GM12878 (cell line): ENCODE data around the gene SPAST. TPM values are rescaled to one million over a fixed set of nuclear protein-coding genes. Genes with fewer than 3 reads are reported as not detected.
"Not testable (repeated sequence)": the region's sequence is repeated elsewhere in the genome, so short reads cannot be mapped to it uniquely, and the experiment has no call there.

Experiments
- ATAC-seq: fragments of 200-7000 bp; cut with Tn5 transposase; 3 replicates; pipeline ENCODE4 v1.9.1; 2020; ENCODE audit warnings: mild to moderate bottlenecking, moderate library complexity
- BruUV-seq: library from RNA; stranded (reverse); fragments of 400-500 nt; replicated peaks from 2 replicates; lab custom pipeline; 2021; lab: Mats Ljungman, UMichigan
- CTCF ChIA-PET: fragments of 300-600 bp; sonication (Branson Sonifier 250); formaldehyde crosslinking; extraction: SDS; loops from one replicate; lab custom pipeline; 2021; ENCODE audit warnings: inconsistent platforms; lab: Yijun Ruan, JAX
- POLR2A ChIA-PET: fragments of 350-600 bp; formaldehyde crosslinking; extraction: SDS; loops from one replicate; lab custom pipeline; 2021; ENCODE audit warnings: inconsistent platforms; lab: Charles Lee
- RAD21 ChIA-PET: fragments of 300-600 bp; sonication (Branson Sonifier 250); formaldehyde crosslinking; loops from one replicate; lab custom pipeline; 2023; ENCODE audit warnings: antibody characterized with exemption; ENCODE audit not compliant: unreplicated experiment; lab: Charles Lee
- SMC1A ChIA-PET: fragments of 300-600 bp; sonication (Branson Sonifier 250); formaldehyde crosslinking; loops from one replicate; lab custom pipeline; 2023; ENCODE audit not compliant: unreplicated experiment, uncharacterized antibody; lab: Charles Lee
- DNase-seq: peaks from one replicate; pipeline ENCODE4 v3.0.0-alpha.2; 2011; ENCODE audit warnings: low read depth, low spot score
- FAIRE-seq: peaks from 3 replicates; lab custom pipeline; 2011; peaks lifted over from hg19 to GRCh38; lab: Jason Lieb, UNC
- H2AFZ ChIP-seq: 2 replicates; pipeline ENCODE4 v1.6.0; 2011; ENCODE audit warnings: low read depth, low read length, control low read depth; ENCODE audit not compliant: control insufficient read depth
- H3K27ac ChIP-seq: 2 replicates; pipeline ENCODE4 v1.5.1; 2011; ENCODE audit warnings: control low read depth; ENCODE audit not compliant: control insufficient read depth, insufficient read depth
- H3K27me3 ChIP-seq, 2 experiments: replicated peaks in 1 of 2; 2 replicates each; pipeline versions ENCODE4 v1.6.0 to v1.6.1; 2011; ENCODE audit warnings: low read length in 1 of 2; ENCODE audit not compliant: control insufficient read depth in 2 of 2, insufficient read depth in 2 of 2
- H3K36me3 ChIP-seq, 2 experiments: 2 replicates each; pipeline ENCODE4 v1.5.1; 2011; ENCODE audit warnings: low read length in 1 of 2; ENCODE audit not compliant: control insufficient read depth in 2 of 2, insufficient read depth in 2 of 2
- H3K4me1 ChIP-seq: 2 replicates; pipeline ENCODE4 v1.6.1; 2011; ENCODE audit warnings: mild to moderate bottlenecking, low read length, moderate library complexity, mixed read lengths; ENCODE audit not compliant: control insufficient read depth, insufficient read depth
- H3K4me2 ChIP-seq: 2 replicates; pipeline ENCODE4 v1.6.0; 2011; ENCODE audit warnings: control low read depth; ENCODE audit not compliant: control insufficient read depth, insufficient read depth
- H3K4me3 ChIP-seq: fragments of 200-600 bp; sonication (generic); 2 replicates; pipeline ENCODE4 v1.5.1; 2016
- H3K79me2 ChIP-seq: 2 replicates; pipeline ENCODE4 v1.6.0; 2011; ENCODE audit warnings: low read length; ENCODE audit not compliant: control insufficient read depth, insufficient read depth
- H3K9ac ChIP-seq: 2 replicates; pipeline ENCODE4 v1.8.0; 2011; ENCODE audit warnings: low read length, control low read depth, mixed read lengths; ENCODE audit not compliant: control insufficient read depth, insufficient read depth
- H3K9me3 ChIP-seq: replicated peaks from 3 replicates; pipeline ENCODE4 v1.5.1; 2011; ENCODE audit warnings: mild to moderate bottlenecking, low read length; ENCODE audit not compliant: control insufficient read depth, insufficient read depth
- H4K20me1 ChIP-seq: 2 replicates; pipeline ENCODE4 v1.6.0; 2011; ENCODE audit not compliant: control insufficient read depth, insufficient read depth
- BACH1 ChIP-seq: fragments of 450-650 bp; IDR thresholded peaks from 2 replicates; pipeline ENCODE4 v1.6.1; 2017; ENCODE audit warnings: mild to moderate bottlenecking, borderline replicate concordance
- BCL3 ChIP-seq: IDR thresholded peaks from 2 replicates; pipeline ENCODE4 v1.6.1; 2011; ENCODE audit warnings: borderline replicate concordance, low read depth, mild to moderate bottlenecking, moderate library complexity, low read length; ENCODE audit not compliant: insufficient read depth, poor library complexity, severe bottlenecking
- CTCF ChIP-seq, 3 experiments: IDR thresholded peaks in 2 of 3; conservative IDR thresholded peaks in 1 of 3; 2 replicates each; pipeline ENCODE4 v1.5.1; 2011; ENCODE audit warnings: low read depth in 3 of 3, low read length in 3 of 3, mild to moderate bottlenecking in 3 of 3, control low read depth in 2 of 3, moderate library complexity in 2 of 3, inconsistent platforms in 1 of 3, mixed read lengths in 1 of 3; ENCODE audit not compliant: control insufficient read depth in 2 of 3, insufficient read depth in 1 of 3; ENCODE audit errors: extremely low read depth in 1 of 3
- FOXM1 ChIP-seq: IDR thresholded peaks from 2 replicates; pipeline ENCODE4 v1.6.1; 2012; ENCODE audit warnings: low read depth, mild to moderate bottlenecking, inconsistent platforms, low read length, moderate library complexity
- GABPA ChIP-seq: IDR thresholded peaks from 2 replicates; pipeline ENCODE4 v1.6.1; 2014; ENCODE audit warnings: antibody characterized with exemption, low read depth, mild to moderate bottlenecking, inconsistent platforms
- LARP7 ChIP-seq: fragments of 450-650 bp; IDR thresholded peaks from 2 replicates; pipeline ENCODE4 v1.6.1; 2017; ENCODE audit warnings: mild to moderate bottlenecking
- NR2C2 ChIP-seq: IDR thresholded peaks from 2 replicates; pipeline ENCODE4 v1.6.1; 2011; ENCODE audit warnings: borderline replicate concordance, low read depth; ENCODE audit not compliant: control insufficient read depth, insufficient read length
- WGBS: methylation state at CpG from one replicate; pipeline ENCODE4 v1.1.6; 2016; ENCODE audit warnings: low lambda C conversion rate; ENCODE audit not compliant: insufficient replicate concordance, insufficient coverage; ENCODE audit errors: missing lambda C conversion rate; 5-methylcytosine and 5-hydroxymethylcytosine counted together
- in situ Hi-C: fragments of 300-500 bp; cut with MboI; formaldehyde crosslinking; loops from 9 replicates; pipeline ENCODE4 v1.14.3; 2018; ENCODE audit warnings: mixed read lengths
- intact Hi-C: fragments of 100-400 bp; cut with micrococcal nuclease; formaldehyde crosslinking; loops from one replicate; pipeline ENCODE4 v1.14.2; 2022; ENCODE audit not compliant: unreplicated experiment
- polyA plus RNA-seq, 11 experiments: library from polyadenylated mRNA; depleted of rRNA in 4 of 11; unstranded in 6 of 11; stranded (reverse) in 5 of 11; fragments of >200 nt; fragmentation: Nextera tagmentation in 4 of 11; fragmentation: Illumina TruSeq in 1 of 11; extraction: Ambion mirVana in 4 of 11; extraction: Trizol in 1 of 11; gene quantifications; 1 replicate in 1 of 11; 2 replicates in 10 of 11; pipeline versions ENCODE4 v1.2.1 to v1.2.3, GENCODE V29; 2011 to 2016; ENCODE audit warnings: inconsistent platforms in 2 of 11, missing spikeins in 2 of 11, low read depth in 1 of 11
- total RNA-seq, 4 experiments: library from RNA; depleted of rRNA in 3 of 4; stranded (reverse); fragments of >200 nt in 3 of 4; fragmentation: Illumina TruSeq in 1 of 4; extraction: Trizol in 1 of 4; gene quantifications; 2 replicates each; pipeline versions ENCODE4 v1.2.1 to v1.2.3, GENCODE V29; 2013 to 2021

Gene SPAST
- total and polyA plus RNA-seq, 10 of the 15 experiments (the other 5 are each of a cell fraction or from before 2014, with no cell fraction given), result 4.3 to 21.3 (median 10.0) TPM

GRCh38 chr2:32136097-32136496 lies 72.7 kb downstream of the SPAST start:
- Histone ChIP-seq H3K79me2 (no peaks in the 10 kb centered on the region), H4K20me1 (no peaks in the 10 kb centered on the region), H3K4me2 (no peak overlapping the region), H3K9ac (no peak overlapping the region), H3K36me3 (peaks cover 0 to 2% of the 10 kb centered on the region in 2 experiments; a peak in 1 of 4 replicates), H3K4me3 (no peak overlapping the region), H3K27ac (no peak overlapping the region), H3K27me3 (no peaks in the 10 kb centered on the region), H3K9me3 (no peaks in the 10 kb centered on the region), H2AFZ (no peak overlapping the region), H3K4me1 (no peaks in the 10 kb centered on the region)
- RAD21 ChIA-PET, result interaction anchor here (0.7 to 1.1 kb wide), 2 partner anchors 96 to 494 kb away, joined by 3 read pairs; partner anchors contain the start of gene DPY30
- TF ChIP-seq BACH1 (no peak), FOXM1 (no peak), BCL3 (no peak), NR2C2 (no peak), CTCF (IDR thresholded peaks at IDR 0.05 in 2 of 3, conservative IDR thresholded peaks at IDR 0.05 in 1 of 3; ENCODE audit: control insufficient read depth in 2 of 3, extremely low read depth in 1 of 3, insufficient read depth in 1 of 3, low read depth in 3 of 3, low read length in 3 of 3) (no peak), GABPA (no peak), LARP7 (no peak)
- POLR2A ChIA-PET, result no interaction called here
- 93% methylated on average over 4 of the region's 4 CpGs for WGBS
- FAIRE-seq (no peak), DNase-seq (no peak), ATAC-seq (no peak)
- no TSS peak for BruUV-seq
- intact Hi-C loops (loop anchor here (10.0 kb wide), 1 partner anchor 251 kb away; no protein-coding TSS in a partner anchor), in situ Hi-C loops (no loop called here)
- SMC1A ChIA-PET, result interaction anchor here (1.0 kb wide), 1 partner anchor 9 kb away, joined by 3 read pairs; no protein-coding TSS in a partner anchor
- CTCF ChIA-PET, result interaction anchor here (0.7 to 1.1 kb wide), 2 partner anchors 9 to 65 kb away, joined by 3 to 5 read pairs; no protein-coding TSS in a partner anchor

- in situ Hi-C loops, intact Hi-C loops, FAIRE-seq, CTCF ChIA-PET, ATAC-seq, SMC1A ChIA-PET, H3K4me1 ChIP-seq, H3K79me2 ChIP-seq, H3K9me3 ChIP-seq, BruUV-seq, H3K36me3 ChIP-seq, H3K4me2 ChIP-seq, H3K27ac ChIP-seq, RAD21 ChIA-PET, H3K27me3 ChIP-seq, H2AFZ ChIP-seq, H3K9ac ChIP-seq, H3K4me3 ChIP-seq, H4K20me1 ChIP-seq, DNase-seq: not testable (repeated sequence)
- WGBS, result 93% methylated on average over 13 of the region's 14 CpGs
- POLR2A ChIA-PET, result interaction anchor here (0.6 kb wide), 1 partner anchor 14 kb away, joined by 4 read pairs; the partner anchor contains the start of gene SLC30A6
These were observed 88.2 kb downstream of the SPAST start for GRCh38 chr2:32151544-32151943.
